Stimulated activated CD8-positive, alpha-beta memory T cell treated with anti-CD3 and anti-CD28 coated beads, Interleukin-12 subunit alpha, Interleukin-12 subunit beta, amount 100 ng/mL, for 24 hours (primary cell): ENCODE results near the gene PRR35.
A peak's percentile ranks its signal among the peaks of the same experiment; 100 is the strongest.

ENCODE experiments used
- DNase-seq: peaks from one replicate; pipeline ENCODE4 v3.0.0-alpha.2; 2020; ENCODE audit errors: extremely low read depth

PRR35 gene

GRCh38 chr16:580141-580945, 20.1 kb downstream of the PRR35 start:
- DNase-seq = no peak

GRCh38 chr16:580946-581498, 20.8 kb downstream of the PRR35 start:
- no peak for DNase-seq

- DNase-seq = no peak
Observed at GRCh38 chr16:582218-582613, 22.0 kb downstream of the PRR35 start.

GRCh38 chr16:582614-583331, 22.6 kb downstream of the PRR35 start:
- no peak for DNase-seq

GRCh38 chr16:583470-583814, 23.2 kb downstream of the PRR35 start:
- DNase-seq = no peak

- no peak for DNase-seq
Observed at GRCh38 chr16:583815-584591, 23.8 kb downstream of the PRR35 start.

GRCh38 chr16:585351-585750, 25.2 kb downstream of the PRR35 start:
- no peak for DNase-seq

- DNase-seq = no peak
Observed at GRCh38 chr16:586047-586644, 26.0 kb downstream of the PRR35 start.

- no peak for DNase-seq
Observed at GRCh38 chr16:586645-587590, 26.7 kb downstream of the PRR35 start.

GRCh38 chr16:588639-588888, 28.4 kb downstream of the PRR35 start:
- DNase-seq = no peak

GRCh38 chr16:588889-589657, 28.9 kb downstream of the PRR35 start:
- DNase-seq = peak; percentile 91

GRCh38 chr16:589658-590187, 29.5 kb downstream of the PRR35 start, which contains the start of gene RAB40C:
TSS of gene RAB40C (plus strand) at chr16:590066. CDS start at chr16:590292, 226 bp downstream.
- peak; percentile 98 for DNase-seq

GRCh38 chr16:590188-590814, 30.1 kb downstream of the PRR35 start:
- no peak for DNase-seq

- no peak for DNase-seq
Observed at GRCh38 chr16:590815-591200, 30.6 kb downstream of the PRR35 start.

GRCh38 chr16:591231-591630, 31.0 kb downstream of the PRR35 start:
- DNase-seq = no peak

- no peak for DNase-seq
Observed at GRCh38 chr16:591892-592517, 31.8 kb downstream of the PRR35 start.

- DNase-seq = no peak
Observed at GRCh38 chr16:592518-593306, 32.5 kb downstream of the PRR35 start.

GRCh38 chr16:593406-593805, 33.2 kb downstream of the PRR35 start:
- DNase-seq = no peak
